KBM-7 (cell line): ENCODE data around the gene SMIM10L1.

Experiments used
- DNase-seq: peaks from one replicate; pipeline ENCODE4 v3.0.0-alpha.2; 2015
- in situ Hi-C: fragments of 300-500 bp; cut with MboI; formaldehyde crosslinking; loops from 2 replicates; pipeline ENCODE4 v1.14.3; 2020; ENCODE audit warnings: low sequenced_read_pairs, low pct_unique_long_range_greater_than_20kb, mixed read lengths

The SMIM10L1 gene

DNA sequence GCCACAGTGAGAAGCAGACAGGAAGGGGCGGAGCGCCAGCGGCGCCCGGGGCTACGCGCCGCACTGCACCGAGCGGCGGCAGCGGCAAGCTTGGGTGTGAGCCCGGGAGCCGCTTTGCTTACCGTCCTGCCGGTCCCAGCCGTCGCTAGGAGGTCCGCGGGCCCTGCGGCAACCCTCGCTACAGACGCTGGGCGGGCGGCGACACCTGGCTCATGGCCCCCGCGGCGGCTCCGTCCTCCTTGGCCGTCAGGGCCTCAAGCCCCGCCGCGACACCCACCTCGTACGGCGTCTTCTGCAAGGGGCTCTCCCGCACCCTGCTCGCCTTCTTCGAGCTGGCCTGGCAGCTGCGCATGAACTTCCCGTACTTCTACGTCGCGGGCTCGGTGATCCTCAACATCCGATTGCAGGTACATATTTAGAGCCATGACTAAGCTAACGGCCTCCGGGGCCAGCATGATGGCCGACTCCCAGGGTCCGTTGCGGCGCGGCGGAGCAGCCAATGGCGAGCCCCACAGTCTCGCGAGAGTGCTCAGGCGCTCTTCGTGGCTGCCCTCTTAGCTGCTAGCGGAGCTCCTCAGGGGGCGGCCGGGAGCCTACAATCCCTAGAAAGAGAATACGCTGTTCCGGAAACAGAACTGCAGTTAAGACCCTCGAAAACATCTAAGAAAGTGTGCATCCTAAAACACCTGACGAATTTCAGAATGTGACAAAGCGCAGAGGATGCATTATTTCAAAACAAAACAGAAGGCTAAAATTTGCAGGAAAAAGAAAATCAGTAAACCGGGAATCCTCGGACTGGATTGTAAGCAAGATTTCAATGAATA is at the start of gene SMIM10L1:
Gene SMIM10L1, plus strand, starts transcription at position 50 of the 824 bp plus-strand sequence. Its CDS starts 163 bp downstream, at position 213.
- peak; percentile 92 for DNase-seq
- in situ Hi-C loops, result no loop called here

DNA sequence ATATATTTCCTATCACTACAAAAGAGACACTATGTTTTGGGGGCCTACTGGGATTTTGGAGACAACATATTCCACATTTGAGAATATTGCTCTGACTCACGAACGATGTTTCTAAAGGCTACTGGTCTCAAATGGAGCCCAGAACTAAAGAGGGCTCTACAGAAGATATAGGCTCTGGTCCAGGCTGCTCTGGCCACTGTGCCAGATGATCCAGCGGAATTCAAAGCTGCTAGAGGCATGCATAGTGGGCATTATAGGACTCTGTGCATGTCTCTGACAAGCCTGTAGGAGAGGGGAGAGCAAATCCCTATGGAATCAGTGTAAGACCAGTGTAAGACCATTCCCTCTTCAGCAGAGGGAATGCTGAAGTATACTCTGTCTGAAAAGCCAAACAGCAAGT is 40.6 kb upstream of the SMIM10L1 start:
- no peak for DNase-seq
- in situ Hi-C loops, result no loop called here

DNA sequence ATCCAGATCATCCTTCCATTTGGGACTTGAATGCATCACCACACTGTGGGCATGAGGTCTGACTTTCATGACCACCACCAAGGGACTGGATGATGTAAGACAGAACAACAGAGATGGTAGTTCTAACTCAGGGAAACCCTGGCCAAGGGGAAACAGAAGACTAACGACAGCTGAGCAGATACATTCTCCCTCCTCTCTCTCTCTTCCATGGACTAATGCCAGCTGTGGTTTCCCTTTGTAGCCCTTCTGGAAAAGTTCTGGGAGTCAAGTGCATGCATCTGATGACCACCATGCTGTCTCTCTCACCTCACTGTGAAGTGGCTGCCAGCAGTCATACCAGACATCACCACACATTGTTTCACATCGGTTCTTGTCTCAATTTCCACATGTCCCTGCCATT is 40.0 kb upstream of the SMIM10L1 start:
- in situ Hi-C loops, result no loop called here
- no peak for DNase-seq

DNA sequence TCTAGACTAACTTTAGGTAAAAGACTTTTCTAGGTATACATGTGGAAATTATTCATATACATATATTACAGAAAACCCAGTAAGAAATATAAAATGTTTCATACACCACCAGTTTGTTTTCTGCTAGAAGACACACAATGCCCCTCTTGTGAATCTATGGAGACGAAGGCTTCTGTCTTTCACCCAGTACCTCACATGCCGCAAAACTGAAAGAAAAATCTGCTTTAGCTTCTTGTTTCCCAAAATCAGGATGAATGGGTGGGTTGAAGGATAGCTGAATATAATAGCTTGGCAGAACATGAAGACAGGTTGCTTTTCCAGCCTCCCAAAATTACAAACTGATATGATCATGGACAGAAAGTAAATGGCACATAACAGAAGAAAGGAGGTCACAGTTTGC is 37.8 kb upstream of the SMIM10L1 start:
- DNase-seq, result no peak
- in situ Hi-C loops, result no loop called here

DNA sequence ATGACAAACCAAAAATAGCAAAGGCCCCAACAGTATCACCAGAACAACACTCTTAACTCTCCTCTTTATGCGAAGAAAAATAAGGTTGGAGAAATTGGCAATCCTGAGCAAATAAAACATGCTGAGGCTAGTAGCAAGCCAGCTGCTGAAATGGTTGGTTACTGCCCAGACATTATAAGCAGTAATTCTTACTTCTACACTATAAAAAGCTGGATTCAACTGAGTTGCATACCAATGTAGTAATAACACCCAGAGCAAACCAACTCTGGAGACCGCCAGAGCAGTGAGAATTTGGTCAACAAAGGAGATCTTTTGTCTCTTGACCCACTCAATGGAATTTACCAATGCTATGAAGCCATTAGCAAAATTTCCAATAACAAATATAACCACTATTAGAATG is 37.2 kb upstream of the SMIM10L1 start:
- in situ Hi-C loops, result no loop called here
- DNase-seq, result no peak

DNA sequence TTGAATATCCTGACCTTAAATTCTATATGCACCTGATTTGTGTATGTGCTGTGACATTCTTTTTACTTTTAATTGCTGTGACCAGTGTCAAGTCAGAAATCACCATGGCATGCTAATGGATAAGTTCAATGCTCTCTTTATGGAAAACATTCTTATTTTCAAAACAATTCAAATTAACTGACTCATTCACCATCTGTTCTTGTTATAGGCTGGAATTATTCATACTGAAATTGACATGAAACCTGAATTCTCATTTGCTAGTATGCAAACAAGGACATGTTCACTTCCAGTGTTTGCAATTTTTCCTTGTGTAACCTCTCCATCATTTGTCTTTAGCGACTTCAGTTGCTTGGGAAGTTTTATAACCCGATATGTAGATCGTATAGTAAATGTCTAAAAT is 36.7 kb upstream of the SMIM10L1 start, which contains the start of gene TAS2R30:
Gene TAS2R30, minus strand, starts transcription at position 340 of the 400 bp plus-strand sequence. CDS start 400 bp downstream, outside the sequence.
- in situ Hi-C loops, result no loop called here
- DNase-seq, result no peak

DNA sequence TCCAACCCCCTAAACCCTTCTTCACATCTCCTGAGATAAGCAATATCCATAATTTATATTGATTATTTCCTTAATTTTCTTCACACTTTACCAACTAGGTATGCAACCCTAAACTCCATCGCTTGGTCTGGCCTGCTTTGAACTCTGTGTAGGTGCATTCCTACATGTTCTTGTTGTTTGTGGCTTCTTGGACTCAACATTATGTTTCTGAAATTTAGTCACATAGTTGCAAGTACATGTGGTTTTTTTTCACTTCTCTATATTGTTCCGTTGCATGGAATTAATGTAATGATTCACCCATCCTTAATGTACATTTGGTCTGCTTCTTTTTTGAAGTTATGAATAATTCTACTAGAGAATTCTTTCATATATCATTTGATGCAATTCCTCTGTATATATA is 34.9 kb upstream of the SMIM10L1 start:
- in situ Hi-C loops, result no loop called here
- no peak for DNase-seq

DNA sequence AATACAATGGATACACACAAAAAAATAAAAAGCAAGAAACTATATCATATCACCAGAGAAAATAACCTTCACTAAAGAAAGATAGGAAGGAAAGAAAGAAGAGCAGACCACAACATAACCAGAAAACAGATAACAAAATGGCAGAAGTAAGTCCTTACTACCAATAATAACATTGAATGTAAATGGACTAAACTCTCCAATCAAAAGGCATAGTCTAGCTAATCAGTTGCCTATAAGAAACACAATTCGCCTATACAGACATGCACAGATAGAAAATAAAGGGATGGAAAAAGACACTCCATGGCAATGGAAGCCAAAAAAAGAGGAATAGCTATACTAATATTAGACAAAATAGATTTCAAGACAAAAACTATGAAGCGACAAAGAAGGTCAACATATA is 27.6 kb upstream of the SMIM10L1 start:
- no peak for DNase-seq
- in situ Hi-C loops, result no loop called here

DNA sequence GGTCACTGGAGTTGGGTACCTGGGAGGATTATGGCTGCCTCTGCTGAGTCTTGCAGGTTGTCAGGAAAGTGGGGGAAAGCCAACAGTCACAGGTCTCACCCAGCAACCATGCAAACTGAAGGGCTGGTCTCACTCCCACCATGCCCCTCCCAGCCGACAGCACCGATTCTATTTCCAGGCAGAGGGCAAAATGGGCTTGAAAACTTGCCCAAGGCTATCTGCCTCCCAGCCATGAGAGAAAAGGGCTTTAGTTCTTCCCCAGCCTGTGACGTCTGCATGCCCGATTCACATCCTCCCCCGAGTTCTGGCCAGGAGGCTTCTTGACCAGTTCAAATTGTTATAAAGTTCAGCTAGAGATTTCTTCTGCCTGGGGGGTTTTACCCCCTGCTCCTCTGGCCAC is 26.7 kb upstream of the SMIM10L1 start:
- DNase-seq, result no peak
- in situ Hi-C loops, result no loop called here

DNA sequence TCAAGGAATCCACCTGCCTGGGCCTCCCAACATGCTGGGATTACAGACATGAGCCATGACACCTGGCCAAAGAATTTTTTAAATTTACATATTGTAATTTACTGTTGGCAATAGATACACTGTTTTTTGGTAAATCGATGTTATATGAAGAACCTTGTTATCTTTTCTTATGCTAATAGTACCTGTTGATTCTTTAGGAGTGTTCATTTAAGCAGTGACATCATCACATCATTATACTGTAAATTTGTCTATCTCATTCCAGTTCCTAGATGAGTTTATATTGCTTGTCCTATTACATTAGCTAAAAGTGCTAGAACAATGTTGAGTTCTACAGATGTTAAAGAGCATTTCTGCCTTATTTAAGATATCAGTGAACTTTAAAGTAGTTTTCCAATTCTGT is 23.6 kb upstream of the SMIM10L1 start:
- in situ Hi-C loops, result no loop called here
- no peak for DNase-seq

DNA sequence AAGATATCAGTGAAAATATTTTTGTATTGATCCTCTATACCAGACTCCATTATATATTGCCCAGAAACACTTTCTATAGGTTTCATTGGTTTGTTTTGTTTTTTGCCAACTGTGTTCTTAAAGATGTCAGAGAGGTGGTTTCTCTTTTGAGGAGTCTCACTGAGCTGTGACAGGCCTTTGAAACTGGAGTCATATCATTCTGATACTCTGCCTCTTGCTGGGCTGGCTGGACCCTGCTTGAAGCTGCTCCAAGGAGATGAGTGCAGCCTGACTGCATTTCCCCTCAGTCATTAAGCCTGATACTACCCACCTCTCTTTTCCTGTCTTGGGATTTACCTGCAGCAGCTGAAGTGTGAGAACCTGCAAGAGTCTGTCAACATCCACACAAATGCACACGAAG is 20.2 kb upstream of the SMIM10L1 start:
- in situ Hi-C loops, result no loop called here

DNA sequence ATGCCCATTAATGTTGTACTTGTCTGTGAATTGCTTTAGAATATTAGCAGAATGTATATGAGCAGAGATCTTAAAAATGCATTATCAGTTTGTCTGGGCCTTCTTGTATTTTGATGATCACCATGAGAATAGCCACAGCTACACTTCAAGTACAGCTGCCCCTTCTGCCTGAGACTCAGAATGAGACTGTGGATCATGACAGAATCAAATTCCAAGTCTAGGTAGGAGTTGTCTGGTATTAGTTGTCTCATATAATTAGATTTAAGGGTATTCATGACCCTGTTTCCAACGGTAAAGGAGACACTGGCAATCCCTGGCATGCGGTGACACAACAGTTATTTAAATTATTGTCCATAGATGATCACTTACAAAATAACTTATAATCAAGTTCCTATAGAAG is 18.3 kb upstream of the SMIM10L1 start:
- no peak for DNase-seq
- in situ Hi-C loops, result no loop called here

More for the DNA sequence above, 20.2 kb upstream of the SMIM10L1 start:
- DNase-seq, result no peak

DNA sequence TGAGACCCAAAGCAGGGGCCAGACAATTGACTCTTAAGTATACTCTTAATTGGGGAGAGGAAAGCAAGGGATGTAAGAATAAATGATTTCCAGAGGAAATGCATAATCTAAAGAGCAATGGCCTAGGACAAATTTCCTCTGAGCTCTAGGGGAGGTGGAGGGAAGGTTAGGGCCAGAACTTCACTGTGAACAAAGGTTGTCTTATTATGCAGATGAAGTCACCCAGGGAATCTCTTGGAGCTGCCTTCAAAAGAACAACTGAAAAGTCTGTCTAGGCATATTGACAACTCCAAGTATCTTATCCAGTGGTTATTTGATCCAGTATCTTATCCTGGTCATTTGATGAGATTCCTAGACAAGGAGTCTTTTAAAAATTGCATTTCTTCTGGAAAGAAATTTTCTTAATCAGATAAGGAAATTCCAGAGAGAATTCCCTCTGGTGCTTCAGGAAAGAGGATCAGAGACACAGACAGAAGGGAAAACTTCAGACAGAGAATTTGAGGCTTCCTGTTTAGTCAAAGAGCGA is 16.5 kb upstream of the SMIM10L1 start:
- in situ Hi-C loops, result no loop called here
- no peak for DNase-seq

DNA sequence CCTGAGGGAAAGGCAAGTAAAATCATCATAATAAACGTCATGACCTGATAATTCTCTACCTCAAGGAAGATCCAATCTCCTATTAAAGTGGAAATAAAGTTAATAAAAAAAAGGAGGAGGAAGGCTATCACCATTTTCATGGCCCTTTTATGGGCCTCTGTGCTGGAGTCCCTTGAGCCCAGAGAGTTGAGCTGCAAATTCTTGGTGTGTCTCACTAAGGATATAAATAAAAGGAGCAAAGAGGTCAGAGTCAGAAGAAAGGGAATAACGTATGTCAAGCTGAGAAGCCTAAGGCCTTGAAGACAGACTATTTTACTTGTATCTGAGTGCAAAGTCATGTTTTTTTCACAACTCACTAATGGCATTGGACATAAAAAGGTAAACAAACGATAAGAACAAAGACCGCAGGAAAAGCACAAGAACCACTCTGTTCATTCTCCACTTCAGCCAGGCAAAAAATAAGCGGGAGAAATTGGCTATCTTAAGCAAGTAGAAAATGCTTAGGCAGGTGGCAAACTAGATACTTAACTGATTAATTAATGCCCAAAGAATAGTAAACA is 12.0 kb upstream of the SMIM10L1 start:
- in situ Hi-C loops, result no loop called here
- no peak for DNase-seq

DNA sequence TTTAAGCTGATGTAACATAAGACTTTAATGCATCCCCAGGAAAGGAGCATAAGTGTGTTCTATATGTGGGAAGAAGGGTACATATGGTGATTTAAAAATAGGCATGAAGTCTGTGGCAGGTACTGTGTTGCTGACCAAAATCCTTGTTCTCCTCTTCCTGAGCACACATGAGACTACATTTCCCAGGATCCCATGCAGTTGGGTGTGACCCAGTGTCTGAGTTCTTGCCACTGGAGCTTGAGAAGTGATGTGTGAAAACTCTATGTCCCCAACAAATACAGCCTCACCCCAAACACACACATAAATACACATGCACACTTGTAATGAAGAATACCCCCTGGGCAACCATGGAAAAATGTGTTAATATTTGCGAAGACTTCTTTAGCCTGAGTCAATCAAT is 8.5 kb upstream of the SMIM10L1 start:
- no peak for DNase-seq
- in situ Hi-C loops, result no loop called here

DNA sequence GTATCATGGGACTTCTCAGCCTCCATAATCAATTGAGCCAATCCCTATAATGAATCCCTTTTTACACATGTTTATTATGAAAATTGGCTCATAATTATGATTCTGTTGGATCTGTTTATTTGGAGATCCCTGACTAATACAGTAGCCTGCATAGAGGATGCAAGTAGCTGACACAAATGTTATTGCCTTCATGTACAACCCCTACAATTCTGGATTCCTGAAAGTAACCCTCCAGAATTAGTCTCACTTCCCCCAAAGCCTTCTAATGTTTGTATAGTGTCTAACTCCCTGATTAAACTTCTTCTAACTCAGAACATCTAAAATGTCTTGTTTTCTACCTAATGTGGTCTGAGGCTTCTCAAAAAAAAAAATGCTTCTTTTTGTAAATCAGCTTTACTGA is 6.6 kb upstream of the SMIM10L1 start:
- DNase-seq, result no peak
- in situ Hi-C loops, result no loop called here

DNA sequence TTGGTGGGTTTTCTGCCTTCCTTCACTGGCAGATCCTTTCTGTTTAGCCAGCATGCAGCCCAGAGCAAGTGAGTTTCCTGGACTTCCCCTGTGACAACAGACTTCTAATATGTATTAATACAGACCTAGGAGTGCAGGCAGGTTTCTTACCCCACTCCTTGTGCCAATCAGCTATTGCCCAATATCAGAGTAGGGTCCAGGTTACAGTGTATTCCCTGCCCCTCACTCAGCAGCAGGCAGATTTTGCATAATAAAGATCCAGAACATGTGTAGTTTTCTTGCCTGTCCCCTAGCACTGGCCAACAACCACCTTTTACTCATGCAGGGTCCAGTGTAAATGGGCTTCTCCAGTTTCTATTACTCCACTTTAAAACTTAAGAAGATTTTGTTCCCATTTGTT is 4.7 kb upstream of the SMIM10L1 start:
- in situ Hi-C loops, result no loop called here
- no peak for DNase-seq

DNA sequence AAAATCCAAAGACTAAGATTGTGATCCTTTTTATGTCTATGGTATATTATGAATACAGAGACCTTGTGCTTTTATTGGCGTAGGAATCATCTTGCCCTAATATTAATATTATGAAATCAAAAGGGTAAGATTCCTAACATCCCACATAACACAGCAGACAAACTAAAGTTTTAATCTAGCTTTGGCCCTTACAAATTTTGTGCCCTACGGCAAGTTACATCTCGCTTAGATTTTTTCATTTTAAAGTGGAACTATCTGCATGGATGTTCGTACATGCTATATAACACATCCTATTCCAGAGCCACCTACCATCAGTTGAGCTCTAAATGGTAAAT is 217 bp upstream of the SMIM10L1 start:
- in situ Hi-C loops, result no loop called here

DNA sequence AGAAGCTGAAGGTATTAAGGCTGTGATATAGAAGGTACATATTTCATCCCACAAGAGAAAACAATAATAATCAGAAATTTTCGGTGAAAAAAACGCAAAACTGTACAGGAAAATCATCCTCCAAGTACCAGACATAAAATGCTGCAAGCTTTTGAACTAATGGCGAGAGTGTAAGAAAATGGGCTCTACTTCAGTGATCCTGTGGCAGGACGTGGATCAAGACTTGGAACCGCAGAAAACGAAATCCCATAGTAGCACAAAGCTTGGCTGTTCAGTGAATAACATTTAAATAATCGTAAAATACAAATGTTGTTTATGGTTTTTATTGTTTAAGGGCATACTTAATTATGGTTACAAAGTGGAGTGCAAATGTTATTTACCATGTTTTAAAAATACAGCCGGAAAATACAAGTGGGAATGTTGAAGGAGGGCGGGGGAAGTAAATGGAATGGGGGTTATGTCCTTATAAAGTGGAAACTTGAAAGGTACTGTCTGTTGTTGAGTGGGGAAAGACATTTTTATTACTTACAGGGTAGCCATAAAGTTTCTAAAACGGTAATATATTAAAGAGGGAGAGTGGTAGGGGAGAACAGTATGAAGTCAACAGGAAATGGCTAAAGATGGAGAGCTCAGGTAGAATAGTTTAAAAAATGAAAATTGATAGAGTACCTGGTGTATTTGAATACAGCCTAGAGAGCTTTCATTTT is 1.1 kb downstream of the SMIM10L1 start:
- no peak for DNase-seq
- in situ Hi-C loops, result no loop called here

More for the DNA sequence above, 217 bp upstream of the SMIM10L1 start:
- no peak for DNase-seq

DNA sequence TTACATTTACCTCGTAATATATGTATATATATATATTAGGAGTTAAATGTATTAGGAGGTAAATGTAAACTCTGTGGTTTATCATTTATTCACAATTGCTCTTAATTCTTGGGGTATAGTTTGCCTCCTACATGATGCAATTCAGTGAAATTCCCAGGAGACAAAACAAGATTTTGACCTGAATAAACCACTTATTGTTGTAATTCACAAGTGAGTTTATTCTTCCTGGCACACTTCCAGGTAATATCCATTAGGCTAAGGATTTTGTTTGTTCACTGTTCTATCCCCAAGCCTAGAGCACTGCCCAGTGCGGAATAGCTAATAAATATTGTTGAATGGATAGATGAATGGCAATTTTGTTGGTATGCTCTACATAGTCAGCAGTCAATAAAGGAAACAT is 3.0 kb downstream of the SMIM10L1 start:
- no peak for DNase-seq
- in situ Hi-C loops, result no loop called here
